CD4-positive, alpha-beta T cell treated with Interleukin-6 for 4 hours (primary cell): ENCODE measurements around the gene ARHGAP10.
A peak's percentile ranks its signal among the peaks of the same experiment; 100 is the strongest.
"Not testable (repeated sequence)": the region's sequence is repeated elsewhere in the genome, so short reads cannot be mapped to it uniquely, and the experiment has no call there.

Experiments
- DNase-seq: peaks from one replicate; pipeline ENCODE4 v3.0.0-alpha.2; 2020; ENCODE audit warnings: mixed read lengths

The ARHGAP10 gene

DNA sequence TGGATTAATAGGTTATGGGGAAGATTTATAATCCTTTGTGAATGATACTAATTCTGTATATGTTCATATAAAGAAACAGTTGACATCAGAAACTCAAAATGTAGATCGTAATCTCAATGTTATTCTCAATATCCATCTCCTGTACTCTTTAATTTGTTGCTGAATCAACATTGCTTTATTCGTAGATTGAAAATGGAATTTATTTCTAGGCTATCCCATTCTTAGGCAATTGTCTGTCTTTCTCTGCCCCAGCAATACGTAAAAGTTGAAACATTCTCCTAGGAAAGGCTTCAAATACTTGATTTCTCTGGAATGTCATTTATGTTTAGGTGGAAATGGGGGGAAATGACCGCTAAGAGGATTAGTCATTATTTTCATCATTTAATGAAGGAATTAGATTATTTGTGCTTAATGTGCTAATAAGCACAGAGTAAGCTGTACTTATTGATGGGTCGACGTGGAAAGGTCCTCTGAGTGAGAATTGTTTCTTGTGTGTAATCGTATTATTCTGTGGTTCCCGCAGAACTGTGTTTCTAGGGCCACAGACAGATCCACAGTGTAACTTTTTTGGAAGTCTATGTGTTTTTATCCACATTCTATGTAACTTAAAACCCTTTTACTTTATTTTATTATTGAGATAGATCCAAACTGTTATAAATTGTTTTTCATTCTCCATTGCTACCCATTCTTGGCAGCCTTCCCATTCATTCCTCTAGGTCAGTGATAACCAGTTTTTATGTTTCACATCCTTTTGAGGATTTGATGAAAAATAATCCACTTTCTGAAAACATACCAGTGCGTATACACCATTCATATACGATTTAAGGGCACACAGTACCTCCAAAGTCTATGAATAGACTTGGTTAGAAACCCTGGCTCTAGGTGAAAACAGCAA is 262.9 kb downstream of the ARHGAP10 start:
- no peak for DNase-seq

DNA sequence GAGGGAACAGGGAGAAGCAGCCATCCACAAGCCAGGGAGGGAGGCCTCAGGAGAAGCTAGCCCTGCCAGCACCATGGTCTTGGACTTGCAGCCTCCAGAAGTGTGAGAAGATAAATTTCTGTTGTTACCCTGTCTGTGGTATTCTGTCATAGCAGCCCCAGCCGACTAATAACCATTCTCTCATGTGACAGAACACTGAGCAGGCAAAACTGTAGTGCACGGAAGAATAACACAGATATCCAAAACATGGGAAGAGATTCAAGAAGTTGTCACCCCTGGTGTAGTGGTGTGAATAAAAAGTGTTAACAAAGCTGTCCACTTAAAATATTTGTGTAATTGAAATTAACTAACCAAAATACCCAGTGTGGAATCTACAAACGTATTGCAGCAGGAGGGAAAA is 265.0 kb downstream of the ARHGAP10 start:
- DNase-seq: no peak

DNA sequence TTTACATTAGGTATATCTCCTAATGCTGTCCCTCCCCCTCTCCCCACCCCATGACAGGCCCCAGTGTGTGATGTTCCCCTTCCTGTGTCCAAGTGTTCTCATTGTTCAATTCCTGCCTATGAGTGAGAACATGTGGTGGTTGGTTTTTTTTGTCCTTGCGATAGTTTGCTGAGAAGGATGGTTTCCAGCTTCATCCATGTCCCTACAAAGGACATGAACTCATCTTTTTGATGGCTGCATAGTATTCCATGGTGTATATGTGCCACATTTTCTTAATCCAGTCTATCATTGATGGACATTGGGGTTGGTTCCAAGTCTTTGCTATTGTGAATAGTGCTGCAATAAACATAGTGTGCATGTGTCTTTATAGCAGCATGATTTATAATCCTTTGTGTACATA is 268.1 kb downstream of the ARHGAP10 start:
- DNase-seq: not testable (repeated sequence)

DNA sequence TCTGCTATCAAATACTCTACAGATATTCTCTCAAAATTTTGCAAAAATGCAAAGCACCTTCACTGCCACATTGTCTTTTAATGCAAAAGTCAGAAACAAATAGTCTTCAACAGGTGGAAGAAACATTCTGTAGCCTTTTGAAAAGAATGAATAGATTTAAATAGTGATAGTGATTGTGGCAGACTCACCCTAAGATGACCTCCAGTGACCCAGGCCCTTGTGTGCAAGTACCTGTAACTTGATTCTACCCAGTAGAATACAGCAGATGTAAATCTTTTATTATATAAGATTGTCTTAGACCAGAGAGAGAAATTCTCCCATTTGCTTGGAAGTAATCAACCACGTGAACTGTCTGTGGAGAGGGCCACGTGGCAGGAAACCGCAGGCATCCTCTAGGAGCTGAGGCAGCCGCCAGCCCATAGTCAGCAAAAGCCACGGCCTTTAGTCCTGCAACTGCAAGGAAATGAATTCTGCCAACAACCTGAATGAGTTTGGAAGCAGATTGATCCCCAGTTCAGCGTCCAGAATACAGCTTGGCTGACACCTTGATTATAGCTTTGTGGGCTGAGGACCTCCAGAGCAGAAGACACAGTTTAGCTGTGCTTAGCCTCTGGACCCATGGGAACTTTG is 272.5 kb downstream of the ARHGAP10 start:
- peak; percentile 11 for DNase-seq

DNA sequence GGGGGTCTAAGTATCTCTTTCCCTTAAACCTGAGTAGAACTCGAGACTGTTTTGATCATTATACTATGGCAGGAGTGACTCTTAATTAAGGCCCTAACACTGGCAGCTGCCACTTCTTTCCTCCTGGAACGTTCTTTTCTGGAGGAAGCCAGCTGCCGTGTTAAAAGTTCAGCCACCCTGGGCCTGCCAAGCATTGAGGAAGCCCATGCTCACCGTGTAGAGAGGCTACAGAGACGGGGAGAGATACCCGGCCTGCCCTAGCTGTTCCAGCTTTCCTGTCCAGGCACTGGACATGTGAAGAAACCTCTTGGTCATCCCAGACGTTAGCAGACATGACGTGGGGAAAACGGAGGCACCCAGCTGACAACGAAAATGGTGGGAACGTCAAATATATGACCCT is 274.1 kb downstream of the ARHGAP10 start:
- no peak for DNase-seq

DNA sequence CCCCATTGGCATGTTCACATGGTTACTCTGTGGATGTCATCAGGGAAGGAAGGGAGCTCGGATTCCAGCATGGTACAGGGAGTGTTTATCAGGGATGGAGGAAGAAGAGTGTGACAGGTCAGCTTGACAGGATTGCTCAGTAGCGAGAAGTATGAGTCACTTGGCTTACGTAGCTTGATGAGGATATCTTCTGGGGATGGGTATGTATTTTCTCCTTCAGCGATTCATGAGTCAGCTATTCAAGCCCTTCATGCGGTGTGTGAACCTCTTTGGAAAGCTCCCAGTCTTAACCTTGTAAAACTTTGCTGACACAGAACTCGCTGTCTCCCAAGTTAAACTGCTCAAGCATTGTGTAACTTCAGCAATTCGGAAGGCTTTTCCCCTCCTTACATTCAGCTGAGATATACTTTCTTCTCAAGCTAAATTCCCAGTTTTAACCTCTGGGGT is 275.4 kb downstream of the ARHGAP10 start:
- no peak for DNase-seq

DNA sequence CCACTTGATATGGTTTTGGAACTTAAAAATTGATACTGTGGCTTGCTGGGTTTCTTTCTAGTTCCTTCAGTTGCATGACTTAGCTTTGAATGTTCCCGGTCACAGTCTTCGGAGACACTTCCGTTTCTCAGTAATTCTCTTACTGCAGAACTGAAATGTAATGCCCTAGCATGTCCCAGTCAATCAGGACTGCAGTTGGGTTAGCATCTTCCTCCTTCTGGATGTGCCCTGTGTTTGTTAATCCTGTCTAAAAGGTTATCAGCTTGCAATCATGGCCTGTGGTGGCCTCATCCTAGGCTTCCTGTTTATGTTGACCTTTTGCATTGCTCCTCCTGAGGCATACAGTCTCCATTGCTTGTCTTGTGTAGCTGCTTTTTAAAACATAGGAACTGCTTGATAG is 275.9 kb downstream of the ARHGAP10 start:
- no peak for DNase-seq

DNA sequence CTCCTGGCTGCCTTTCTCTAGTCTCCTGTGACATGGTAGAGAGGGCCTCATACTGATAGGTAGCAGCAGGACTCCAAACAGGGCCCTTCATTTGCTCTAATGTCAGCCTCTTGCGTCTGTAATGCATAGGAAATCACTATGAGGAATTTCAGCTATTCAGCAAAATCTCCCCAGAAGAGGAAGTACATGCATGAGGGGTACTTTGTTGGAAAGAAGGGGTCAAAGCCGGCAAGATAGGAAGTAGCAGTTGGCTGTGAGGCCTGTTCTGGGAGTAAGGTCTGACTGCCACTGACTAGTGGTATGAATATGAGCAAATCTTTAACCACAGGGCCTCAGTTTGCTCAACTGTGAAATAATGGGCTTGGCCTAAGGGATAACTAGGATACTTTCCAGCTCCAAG is 283.2 kb downstream of the ARHGAP10 start:
- no peak for DNase-seq

DNA sequence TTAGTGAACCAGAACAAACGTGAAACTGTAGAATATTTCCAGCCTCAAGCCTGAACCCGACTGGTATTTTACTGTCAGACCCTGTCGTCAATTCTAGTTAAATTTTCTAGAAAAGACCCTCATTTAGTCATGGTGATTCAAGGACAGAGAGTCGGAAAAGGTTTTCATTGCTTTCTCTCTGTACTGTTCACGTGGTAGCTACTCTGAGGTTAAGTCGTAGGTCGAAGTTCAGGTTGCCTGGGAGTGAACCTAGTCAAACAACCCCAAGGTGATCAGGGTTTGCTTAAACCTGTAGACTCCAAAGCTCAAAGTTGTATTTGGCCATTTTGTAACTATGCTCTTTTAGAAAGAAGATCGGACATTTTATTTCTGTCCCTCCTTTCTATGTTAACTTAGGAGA is 283.6 kb downstream of the ARHGAP10 start:
- DNase-seq: no peak

DNA sequence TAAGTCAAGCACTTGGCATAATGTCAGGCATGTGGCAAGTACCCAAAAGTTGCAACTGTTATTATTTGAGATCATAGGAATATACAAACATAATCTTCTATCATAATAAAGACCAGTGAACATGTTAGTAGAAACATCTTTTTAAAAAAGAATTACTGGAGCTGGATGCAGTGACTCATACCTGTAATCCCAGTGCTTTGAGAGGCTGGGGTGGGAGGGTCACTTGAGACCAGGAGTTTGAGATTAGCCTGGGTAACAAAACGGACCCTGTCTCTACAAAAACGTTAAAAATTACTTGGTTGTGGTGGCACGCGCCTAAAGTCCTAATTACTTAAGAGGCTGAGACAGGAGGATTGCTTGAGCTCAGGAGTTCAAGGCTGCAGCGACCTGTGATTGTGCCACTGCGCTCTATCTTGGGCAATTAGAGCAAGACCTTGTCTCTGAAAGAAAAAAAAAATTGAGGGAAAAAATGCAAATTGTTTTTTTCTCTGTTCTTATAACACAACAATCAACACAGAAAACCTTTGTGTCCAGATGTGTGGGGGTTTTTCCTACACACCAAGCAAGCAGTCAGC is 284.3 kb downstream of the ARHGAP10 start:
- DNase-seq: no peak

DNA sequence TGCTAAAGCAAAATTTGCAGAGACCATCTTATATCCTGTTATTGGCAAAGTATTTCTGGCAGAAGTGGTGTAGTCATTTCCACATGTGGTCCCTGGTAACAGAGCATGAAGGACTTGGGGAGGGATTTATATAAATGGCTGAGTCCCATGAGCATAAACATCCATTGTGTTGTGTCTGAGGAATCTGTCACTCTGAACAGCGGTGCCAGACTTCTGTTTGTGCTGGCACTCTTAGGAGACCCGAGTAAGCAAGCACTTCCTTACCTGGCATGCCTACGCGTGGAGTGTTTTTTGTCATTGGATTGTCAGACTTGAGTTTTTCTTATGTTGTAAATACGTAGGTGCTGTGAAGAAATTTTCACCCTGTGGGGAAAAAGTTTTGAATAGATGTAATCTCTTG is 285.9 kb downstream of the ARHGAP10 start:
- DNase-seq: no peak

DNA sequence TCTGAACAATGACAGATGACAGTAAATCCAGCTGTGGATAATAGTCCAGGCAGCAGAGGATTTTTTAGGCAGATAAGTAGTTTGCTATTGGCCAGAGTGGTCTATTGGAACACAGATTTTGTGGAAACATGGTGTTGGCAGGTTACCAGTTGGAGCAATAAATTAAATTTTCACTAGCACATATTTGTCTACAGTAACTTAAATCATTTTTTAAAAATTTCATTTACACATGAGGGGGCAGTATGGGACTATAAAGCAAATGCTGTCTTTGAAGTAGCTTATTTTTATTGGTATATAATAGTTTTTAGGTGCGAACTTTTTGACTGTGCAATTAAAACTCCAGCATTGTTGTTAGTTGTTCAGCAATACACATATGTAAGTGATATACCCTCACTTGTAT is 289.8 kb downstream of the ARHGAP10 start:
- DNase-seq: no peak

DNA sequence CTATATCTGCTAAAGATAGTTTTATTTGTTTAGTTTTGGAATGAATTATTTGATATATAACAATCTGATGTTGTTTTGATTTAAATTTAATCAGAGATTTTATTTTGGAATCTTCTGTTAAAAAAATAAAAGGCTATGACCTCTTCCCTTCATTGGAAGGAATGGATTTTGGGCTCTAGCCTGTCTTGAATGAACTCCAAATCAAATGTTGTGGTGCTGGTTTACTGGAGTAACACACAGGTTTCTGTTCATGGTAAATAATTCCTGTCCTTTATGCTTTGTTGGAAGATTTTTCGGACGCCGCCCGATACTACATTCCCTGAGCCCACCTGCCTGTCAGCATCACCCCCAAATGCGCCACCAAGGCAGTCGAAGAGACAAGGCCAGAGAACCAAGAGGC is 291.1 kb downstream of the ARHGAP10 start:
- no peak for DNase-seq

DNA sequence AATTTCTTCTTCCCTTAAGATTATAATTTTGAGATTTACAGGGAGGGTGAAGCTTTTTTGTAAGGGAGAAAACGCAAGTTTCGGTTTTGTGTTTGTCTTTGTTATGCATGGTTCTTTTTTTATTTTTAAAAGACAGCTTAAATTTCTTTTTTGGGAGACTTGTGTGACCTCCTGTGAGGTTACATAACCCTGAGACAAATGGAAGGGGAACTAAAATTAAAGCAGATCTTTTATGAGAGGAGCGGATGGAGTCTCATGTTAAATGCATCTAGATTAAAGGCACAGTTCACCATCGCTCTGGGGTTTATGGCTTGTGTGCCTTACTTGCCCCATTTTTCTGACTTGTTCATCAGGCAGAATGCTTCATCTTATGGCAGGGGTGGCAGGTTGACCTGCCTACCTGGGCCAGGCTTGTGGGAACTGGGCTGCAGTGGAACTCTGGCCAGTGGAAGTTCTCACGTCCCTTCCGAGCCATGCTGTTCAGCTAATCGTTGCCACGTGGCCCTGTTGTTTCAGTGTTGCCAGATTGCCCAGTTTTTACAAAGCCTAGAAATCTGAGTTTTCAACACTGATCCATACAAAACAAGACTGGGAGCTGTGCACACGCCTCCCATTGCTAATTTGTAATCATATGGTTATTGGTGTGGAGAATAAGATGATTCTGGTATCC is 291.8 kb downstream of the ARHGAP10 start:
- no peak for DNase-seq

DNA sequence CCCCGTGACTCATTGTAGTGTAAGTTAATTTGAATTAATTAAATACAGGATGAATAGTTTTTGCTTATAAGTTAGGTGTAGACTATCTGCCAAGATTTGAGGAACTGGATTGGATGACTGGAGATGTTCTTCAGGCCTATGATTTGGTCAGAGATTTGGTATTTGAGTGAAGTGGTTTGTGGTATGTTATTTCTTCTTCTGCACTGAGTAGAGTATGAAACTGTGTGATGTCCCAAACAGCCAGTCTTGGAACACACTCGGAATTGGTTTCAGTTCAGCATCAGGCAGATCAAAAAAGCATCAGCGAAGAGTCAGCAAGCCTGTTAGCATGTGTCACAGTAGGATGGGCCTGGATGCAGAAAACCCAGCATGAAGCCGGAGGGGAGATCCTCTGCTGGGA is 294.1 kb downstream of the ARHGAP10 start:
- no peak for DNase-seq

DNA sequence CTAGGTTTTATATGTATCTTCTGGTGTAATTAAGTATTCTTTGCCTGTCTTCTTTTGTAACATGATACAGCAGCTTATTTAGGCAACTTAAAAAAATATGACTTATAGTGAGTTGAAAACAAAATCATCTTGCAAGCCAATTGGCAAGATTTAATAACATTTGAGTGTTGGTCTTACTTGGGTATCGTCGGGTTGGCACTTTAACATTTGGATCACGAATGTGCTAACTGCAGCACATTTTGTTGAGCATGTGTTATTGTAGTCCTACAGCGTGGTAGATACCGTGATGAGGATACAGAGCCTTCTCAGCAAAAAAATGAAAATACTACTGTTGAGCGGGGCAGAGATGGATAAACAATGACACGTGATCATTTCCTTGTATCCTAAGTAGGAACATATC is 295.3 kb downstream of the ARHGAP10 start:
- DNase-seq: no peak

DNA sequence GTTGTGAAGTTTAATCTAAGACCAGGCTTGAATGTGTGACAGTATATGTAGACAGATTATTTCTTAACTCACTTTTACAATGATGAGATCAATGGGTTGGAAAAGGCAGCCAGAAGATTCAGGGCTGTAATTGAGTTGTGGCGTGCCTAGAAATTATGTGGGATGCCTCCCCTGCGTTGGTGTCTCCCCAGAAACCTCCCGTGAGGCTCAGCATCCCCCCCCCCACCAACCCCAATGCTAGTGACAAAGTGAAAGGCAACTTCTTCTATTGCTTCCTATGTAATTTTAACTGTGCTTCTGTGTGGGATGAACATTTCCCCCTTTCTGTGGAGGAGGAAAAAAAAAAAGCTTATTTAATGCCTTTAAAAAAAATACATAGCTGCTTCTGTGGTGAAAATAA is 297.9 kb downstream of the ARHGAP10 start:
- DNase-seq: no peak

DNA sequence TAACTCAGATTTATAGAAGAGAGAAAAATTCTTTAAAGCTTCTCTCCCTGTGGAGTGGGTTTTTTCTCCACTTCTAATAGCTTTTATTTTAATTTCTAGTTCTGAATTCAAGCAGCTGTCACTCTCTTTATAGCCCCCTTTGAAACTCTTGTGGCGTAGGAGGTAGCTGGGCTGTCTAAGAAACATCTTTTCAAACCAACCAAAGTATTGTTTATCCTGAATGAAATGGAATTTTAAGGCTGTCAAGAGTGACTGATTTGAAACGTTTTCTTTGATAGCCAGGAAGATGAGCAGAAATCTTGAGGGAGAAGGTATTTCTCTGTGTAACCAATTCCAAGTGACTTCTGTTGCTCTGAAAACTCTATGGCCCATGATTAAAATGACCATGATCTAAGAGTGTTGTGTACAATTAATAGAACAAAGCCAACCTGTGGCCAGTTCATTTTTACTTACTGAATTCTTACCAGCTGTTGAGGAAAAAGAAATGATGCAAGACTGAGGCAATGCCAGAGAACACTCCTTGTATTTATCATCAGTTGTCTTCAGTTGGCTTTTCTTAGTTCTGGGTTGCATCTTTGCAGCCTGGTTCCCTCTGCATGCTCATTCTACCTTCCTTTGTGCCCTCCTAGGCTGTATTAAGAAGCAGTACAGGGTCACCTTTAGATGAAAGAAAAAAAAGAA is 298.4 kb downstream of the ARHGAP10 start:
- DNase-seq: no peak

DNA sequence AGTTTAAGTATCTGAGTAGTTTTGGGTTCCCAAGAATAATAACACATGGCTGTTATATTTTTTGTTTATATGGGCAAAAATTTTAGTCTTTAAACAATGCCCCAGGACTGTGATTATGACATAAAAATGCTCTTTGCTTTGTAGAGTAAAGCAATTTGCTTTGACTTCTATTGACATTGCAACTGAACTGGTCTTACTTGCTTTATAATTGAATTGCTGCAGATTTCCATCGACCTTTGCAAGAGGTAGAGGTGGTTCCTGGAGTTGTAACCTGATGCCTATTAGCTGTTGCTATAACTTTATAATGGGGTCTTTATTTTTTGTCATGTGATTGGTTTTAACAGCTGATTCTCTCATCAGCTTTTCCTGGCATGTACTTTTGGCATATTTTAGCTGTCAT is 302.9 kb downstream of the ARHGAP10 start:
- DNase-seq: no peak

DNA sequence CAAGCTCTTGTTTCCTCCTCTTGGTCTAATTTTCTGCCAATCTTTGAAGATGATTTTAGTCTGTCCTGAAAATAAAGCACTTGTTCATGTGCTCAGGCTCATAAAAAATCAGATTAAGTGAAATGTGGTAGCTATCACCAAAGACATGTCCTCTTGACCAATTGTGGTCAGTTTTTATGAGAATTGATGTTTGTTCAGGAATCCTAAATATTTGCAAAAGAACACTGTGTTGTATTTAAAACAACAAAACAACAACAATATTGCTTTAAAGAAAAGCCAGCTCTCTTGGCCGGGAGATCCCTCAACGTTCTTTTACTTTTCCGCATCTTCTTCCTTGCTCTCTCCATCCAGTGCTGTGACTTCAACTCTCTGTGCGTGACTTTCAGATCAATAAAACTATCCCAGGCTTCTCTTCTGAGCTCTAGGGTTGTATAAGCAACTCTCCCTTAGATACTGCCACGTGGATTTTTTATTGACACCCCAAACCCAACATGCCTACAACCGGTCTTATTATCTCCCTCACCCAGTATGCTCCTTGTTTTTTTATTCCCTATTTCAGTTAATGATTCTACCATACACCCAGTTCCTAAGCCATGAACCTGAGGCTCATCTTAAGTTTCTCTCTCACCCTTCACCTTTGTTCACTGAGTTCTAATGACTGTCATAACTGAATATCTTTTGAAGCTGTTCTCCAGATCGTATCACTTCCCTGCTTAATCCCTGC is 309.9 kb downstream of the ARHGAP10 start:
- no peak for DNase-seq

DNA sequence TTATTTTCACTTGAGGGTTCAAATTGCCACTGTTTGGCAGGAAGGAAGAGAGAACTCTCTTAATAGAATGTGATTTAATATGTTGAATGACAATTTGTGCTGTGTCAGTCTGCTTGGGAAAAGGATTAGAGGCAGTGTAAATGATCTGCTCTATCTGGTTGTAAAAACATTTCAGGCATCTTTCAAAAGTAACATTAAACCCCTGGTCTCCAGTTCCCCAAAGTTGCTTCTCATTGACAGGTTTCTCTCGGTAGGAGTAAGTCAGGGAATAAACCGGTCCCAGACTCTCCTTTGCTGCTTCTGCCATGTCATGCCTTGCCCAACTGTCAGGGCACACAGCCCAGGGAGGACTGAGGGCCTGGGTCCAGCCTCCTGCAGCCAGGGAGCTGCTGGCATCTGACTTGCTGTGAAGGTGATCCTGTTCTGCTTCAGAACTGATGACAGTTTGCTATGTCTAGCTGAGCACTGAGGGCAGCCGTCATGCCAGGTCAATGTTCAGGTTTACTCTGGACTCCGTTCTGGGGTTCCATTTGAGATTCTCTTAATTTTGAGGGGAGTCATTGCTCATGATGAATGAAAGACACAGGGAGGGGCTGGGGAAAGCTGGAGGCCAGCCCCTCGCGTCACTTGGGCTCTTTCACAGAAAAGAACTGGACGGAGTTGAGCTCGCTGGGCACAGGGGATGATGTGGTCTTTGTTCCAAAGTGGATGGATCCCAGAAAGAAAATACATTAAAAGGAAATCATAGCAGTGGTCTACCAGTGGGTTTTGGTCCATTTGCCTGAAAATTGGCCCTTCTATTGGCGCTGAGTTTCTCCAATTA is 312.4 kb downstream of the ARHGAP10 start:
- DNase-seq: no peak
